Endodermal cell (in vitro differentiated cells): ENCODE measurements around the gene RAD1. TPM values are rescaled to one million over a fixed set of nuclear protein-coding genes. Genes with fewer than 3 reads are reported as not detected.

ENCODE experiments used
- DNase-seq: peaks from one replicate; pipeline ENCODE4 v3.0.0-alpha.2; 2017
- H3K27ac ChIP-seq: 2 replicates; pipeline ENCODE4 v1.5.1; 2013; ENCODE audit warnings: mild to moderate bottlenecking, low read depth, low read length, moderate library complexity
- H3K27me3 ChIP-seq: 2 replicates; pipeline ENCODE4 v1.6.1; 2013; ENCODE audit warnings: mild to moderate bottlenecking, low read length, moderate library complexity; ENCODE audit not compliant: insufficient read depth, control insufficient read depth, poor library complexity, severe bottlenecking
- H3K36me3 ChIP-seq: 2 replicates; pipeline ENCODE4 v1.7.0; 2013; ENCODE audit warnings: mild to moderate bottlenecking, low read length, moderate library complexity; ENCODE audit not compliant: control insufficient read depth, insufficient read depth
- H3K4me1 ChIP-seq: one replicate; pipeline ENCODE4 v1.7.0; 2013; ENCODE audit warnings: low read length; ENCODE audit not compliant: control insufficient read depth, insufficient read depth
- H3K4me3 ChIP-seq: 2 replicates; pipeline ENCODE4 v1.5.1; 2013; ENCODE audit warnings: mild to moderate bottlenecking, low read length, moderate library complexity
- H3K9ac ChIP-seq: 2 replicates; pipeline ENCODE4 v1.6.1; 2013; ENCODE audit warnings: mild to moderate bottlenecking, low read length, moderate library complexity; ENCODE audit not compliant: poor library complexity, severe bottlenecking; ENCODE audit errors: extremely low read depth
- H3K9me3 ChIP-seq: 2 replicates; pipeline ENCODE4 v1.6.1; 2013; ENCODE audit warnings: mild to moderate bottlenecking, low read length, moderate library complexity; ENCODE audit not compliant: control insufficient read depth
- H3K27ac Mint-ChIP-seq: 2 replicates; pipeline ENCODE4 v1.8.0; 2020; ENCODE audit warnings: mixed read lengths
- H3K27me3 Mint-ChIP-seq: 2 replicates; pipeline ENCODE4 v1.8.0; 2021; ENCODE audit warnings: mild to moderate bottlenecking, mixed read lengths; ENCODE audit not compliant: insufficient read depth
- H3K36me3 Mint-ChIP-seq: 2 replicates; pipeline ENCODE4 v1.8.0; 2020; ENCODE audit warnings: low read depth, mixed read lengths
- H3K4me1 Mint-ChIP-seq: 2 replicates; pipeline ENCODE4 v1.8.0; 2020; ENCODE audit warnings: mixed read lengths
- H3K4me3 Mint-ChIP-seq: 2 replicates; pipeline ENCODE4 v1.8.0; 2020; ENCODE audit warnings: mild to moderate bottlenecking, moderate library complexity, mixed read lengths
- H3K9me3 Mint-ChIP-seq: 2 replicates; pipeline ENCODE4 v1.8.0; 2020; ENCODE audit warnings: mild to moderate bottlenecking, mixed read lengths
- CTCF ChIP-seq: fragments of 200-600 bp; sonication (generic); conservative IDR thresholded peaks from 2 replicates; pipeline ENCODE4 v1.5.0; 2021; ENCODE audit warnings: antibody characterized with exemption, mild to moderate bottlenecking
- WGBS, 2 experiments: methylation state at CpG; one replicate each; pipeline versions ENCODE4 v1.1.5 to v1.1.7; 2013; ENCODE audit warnings: missing lambda C conversion rate in 2 of 2, mixed read lengths in 1 of 2; ENCODE audit not compliant: insufficient coverage in 1 of 2, insufficient read length in 1 of 2; 5-methylcytosine and 5-hydroxymethylcytosine counted together
- total RNA-seq, 2 donors: library from RNA; stranded (reverse); fragmentation: NEBNext Ultra II Directional in 1 of 2; extraction: Animal tissue kit (Norgen Biotek cat#: 25700) in 1 of 2; gene quantifications; 2 replicates in 1 of 2; 3 replicates in 1 of 2; pipeline ENCODE4 v1.2.1, GENCODE V29; 2021

RAD1 gene
- total RNA-seq, 2 donors from 2014 or later = 29.3 to 29.8 TPM

GRCh38 chr5:34914671-34915138 is 599 bp downstream of the RAD1 start:
- peaks cover 45% of the 10 kb centered on the region for H3K36me3 ChIP-seq
- H3K36me3 Mint-ChIP-seq = peaks cover 26% of the 10 kb centered on the region
- peak overlapping the region; percentile 97 for H3K4me3 ChIP-seq
- H3K4me1 ChIP-seq = no peaks in the 10 kb centered on the region
- H3K27me3 ChIP-seq = no peaks in the 10 kb centered on the region
- peaks cover 26% of the 10 kb centered on the region for H3K4me1 Mint-ChIP-seq
- WGBS, 2 experiments = 3 to 5% methylated on average over 15 to 20 of the region's 20 CpGs
- no peaks in the 10 kb centered on the region for H3K9me3 Mint-ChIP-seq
- H3K27me3 Mint-ChIP-seq = no peaks in the 10 kb centered on the region
- H3K4me3 Mint-ChIP-seq = no peak overlapping the region
- H3K9ac ChIP-seq = peak overlapping the region; percentile 95
- no peak overlapping the region for H3K27ac ChIP-seq
- no peak for TF ChIP-seq CTCF
- DNase-seq = no peak
- no peaks in the 10 kb centered on the region for H3K9me3 ChIP-seq
- no peak overlapping the region for H3K27ac Mint-ChIP-seq

DNA sequence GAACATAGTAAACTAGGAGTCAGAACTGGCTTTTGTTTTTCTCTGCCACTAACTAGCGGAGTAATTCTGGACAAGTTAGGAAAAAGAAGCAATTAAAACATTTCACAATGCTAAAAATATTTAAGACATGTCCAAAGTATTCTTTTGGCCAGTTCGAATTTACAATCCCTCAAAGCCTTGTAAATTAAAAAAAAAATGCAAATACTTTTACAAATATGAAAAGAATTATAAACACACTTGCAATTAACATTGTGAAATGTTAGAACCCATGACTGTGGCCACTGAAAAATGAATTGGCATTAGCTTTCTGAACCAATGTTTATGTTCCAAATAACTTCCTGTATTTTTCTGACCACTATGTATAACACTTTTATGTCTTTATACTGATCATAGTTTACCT is 2.2 kb downstream of the RAD1 start:
- no peaks in the 10 kb centered on the region for H3K4me1 ChIP-seq
- H3K9me3 ChIP-seq = no peaks in the 10 kb centered on the region
- Mint-ChIP-seq H3K36me3 (peaks cover 35% of the 10 kb centered on the region), H3K4me3 (no peak overlapping the region), H3K27ac (no peak overlapping the region), H3K4me1 (peaks cover 26% of the 10 kb centered on the region), H3K27me3 (no peaks in the 10 kb centered on the region), H3K9me3 (no peaks in the 10 kb centered on the region)
- H3K9ac ChIP-seq = no peak overlapping the region
- H3K36me3 ChIP-seq = peaks cover 48% of the 10 kb centered on the region
- no peak overlapping the region for H3K27ac ChIP-seq
- H3K27me3 ChIP-seq = no peaks in the 10 kb centered on the region
- DNase-seq = no peak
- H3K4me3 ChIP-seq = no peak overlapping the region
- 97 to 100% methylated on average over 1 to 2 of the region's 2 CpGs for WGBS, 2 experiments
- no peak for TF ChIP-seq CTCF

- 80 to 91% methylated on average over 1 of the region's 2 CpGs for WGBS, 2 experiments
- peak; percentile 74 for TF ChIP-seq CTCF
- Histone ChIP-seq H3K27ac (no peak overlapping the region), H3K36me3 (peaks cover 48% of the 10 kb centered on the region), H3K4me3 (no peak overlapping the region), H3K9ac (no peak overlapping the region), H3K4me1 (no peaks in the 10 kb centered on the region), H3K27me3 (no peaks in the 10 kb centered on the region), H3K9me3 (no peaks in the 10 kb centered on the region)
- no peak overlapping the region for H3K27ac Mint-ChIP-seq
- DNase-seq = no peak
- no peaks in the 10 kb centered on the region for H3K27me3 Mint-ChIP-seq
- no peaks in the 10 kb centered on the region for H3K4me1 Mint-ChIP-seq
- H3K4me3 Mint-ChIP-seq = no peak overlapping the region
- no peaks in the 10 kb centered on the region for H3K9me3 Mint-ChIP-seq
- H3K36me3 Mint-ChIP-seq = peaks cover 38% of the 10 kb centered on the region
Observed at GRCh38 chr5:34905564-34905963, 9.7 kb downstream of the RAD1 start.
